HuH-7.5 (cell line): ENCODE data around the gene OR8K3.

Experiments used
- DNase-seq: peaks from one replicate; pipeline ENCODE4 v3.0.0; 2011; ENCODE audit warnings: low spot score

The OR8K3 gene

GRCh38 chr11:56314844-56315243 is at the start of gene OR8K3:
Gene OR8K3, plus strand, starts transcription at chr11:56315144. Its CDS starts 3,163 bp downstream, at chr11:56318307.
- no peak for DNase-seq

DNA sequence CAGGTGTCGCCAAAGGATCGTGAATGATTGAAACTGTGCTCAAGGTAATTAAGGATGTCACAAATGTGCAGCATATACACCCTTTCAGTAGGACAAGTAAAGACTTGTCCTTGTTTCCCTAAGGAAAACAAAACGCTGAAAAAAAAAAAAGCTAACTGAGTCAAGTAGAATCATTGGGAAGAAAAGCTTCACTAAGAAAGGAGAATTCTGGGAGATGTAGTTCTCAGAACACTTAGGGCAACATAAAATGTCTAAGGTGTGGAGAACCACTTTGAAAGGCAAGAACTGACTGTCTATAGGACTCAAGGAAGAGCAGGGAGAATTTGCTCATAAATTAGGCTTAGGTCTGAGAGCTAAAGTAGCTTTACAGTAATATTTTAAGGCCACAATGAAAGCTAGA is 43.9 kb upstream of the OR8K3 start:
- no peak for DNase-seq

DNA sequence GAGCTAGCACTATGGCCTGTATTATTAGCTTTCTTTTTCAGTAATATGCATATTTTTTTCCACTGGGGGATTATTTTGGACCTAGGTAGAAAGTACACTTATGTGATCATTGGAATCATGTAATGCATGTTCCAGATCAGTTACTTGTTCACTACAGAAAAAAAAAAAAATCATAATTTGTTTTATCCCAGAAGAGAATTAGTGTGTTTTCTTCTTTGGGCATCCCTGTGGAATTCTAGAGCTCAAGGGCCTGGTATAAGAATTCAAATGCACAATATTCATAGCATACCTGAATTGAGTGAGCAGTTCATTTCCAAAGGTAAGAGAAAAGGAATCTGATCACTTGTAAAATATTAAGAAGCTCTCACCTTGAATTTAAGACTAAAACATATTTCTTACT is 41.1 kb upstream of the OR8K3 start, which contains the start of gene OR5T1:
Gene OR5T1 (plus strand): TSS at position 301 of the 400 bp plus-strand sequence. CDS start 1,485 bp downstream, outside the sequence.
- DNase-seq = no peak

DNA sequence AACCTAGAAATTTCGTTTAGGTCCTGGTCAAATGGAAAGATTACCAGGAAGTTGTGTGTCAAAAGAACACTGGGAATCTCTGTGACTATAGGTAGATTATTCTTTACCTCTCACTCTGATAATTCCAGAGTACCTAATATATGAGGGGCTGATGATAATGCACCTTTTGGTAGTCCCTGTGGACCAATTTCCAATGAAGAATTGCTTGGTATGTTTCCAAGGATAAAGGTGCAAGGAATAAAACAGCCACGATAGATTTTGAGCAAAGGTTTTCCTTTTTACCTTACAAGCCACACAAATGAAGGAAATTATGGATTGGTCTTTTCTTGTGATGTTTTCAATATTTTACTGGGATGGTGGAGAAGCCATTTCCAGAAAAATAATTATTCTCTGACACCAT is 22.8 kb upstream of the OR8K3 start, which contains the start of gene OR8H1:
Gene OR8H1 (minus strand): TSS at position 101 of the 400 bp plus-strand sequence. CDS start 1,192 bp downstream, outside the sequence.
- DNase-seq = no peak

GRCh38 chr11:56296898-56297297 is 18.0 kb upstream of the OR8K3 start:
- no peak for DNase-seq

DNA sequence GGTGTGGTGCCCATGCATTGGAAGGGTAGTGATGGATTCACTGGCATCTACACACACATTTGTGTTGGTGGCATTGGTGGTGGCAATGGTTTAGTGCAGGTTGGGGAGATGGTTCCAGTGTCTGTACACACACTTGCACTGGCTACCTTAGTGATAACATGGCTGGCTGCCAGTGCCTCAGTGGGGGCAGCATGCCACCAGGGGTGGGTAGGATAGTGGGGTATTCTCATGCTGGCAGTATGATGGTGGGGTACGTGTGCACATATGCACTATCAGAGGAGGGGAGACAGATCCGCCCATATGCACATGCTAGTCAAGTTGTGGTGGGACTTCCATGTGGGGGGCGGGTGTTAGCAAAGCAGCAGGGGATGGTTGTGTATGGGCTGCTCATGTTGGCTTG is 7.1 kb upstream of the OR8K3 start:
- no peak for DNase-seq

GRCh38 chr11:56331861-56332491 is 17.0 kb downstream of the OR8K3 start:
- DNase-seq = no peak

DNA sequence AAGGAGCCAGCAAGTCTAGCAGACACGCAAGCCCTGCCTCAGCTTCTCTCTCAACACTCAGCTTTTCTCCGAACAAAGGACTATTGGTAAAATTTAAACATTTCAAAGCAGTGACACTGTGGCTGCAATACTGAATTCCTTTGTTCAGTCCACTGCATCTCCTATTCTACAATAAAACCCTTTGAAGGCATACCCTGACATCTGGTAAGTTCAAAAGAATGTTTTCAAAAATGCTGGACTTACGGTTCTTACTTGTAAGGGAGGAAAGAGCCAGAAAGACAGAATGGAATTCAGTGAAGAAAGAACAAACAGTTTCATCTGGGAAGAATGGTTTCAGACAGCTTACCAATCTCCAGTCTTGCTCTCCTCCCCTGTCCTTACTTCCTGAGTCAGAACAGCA is 18.2 kb downstream of the OR8K3 start:
- no peak for DNase-seq

DNA sequence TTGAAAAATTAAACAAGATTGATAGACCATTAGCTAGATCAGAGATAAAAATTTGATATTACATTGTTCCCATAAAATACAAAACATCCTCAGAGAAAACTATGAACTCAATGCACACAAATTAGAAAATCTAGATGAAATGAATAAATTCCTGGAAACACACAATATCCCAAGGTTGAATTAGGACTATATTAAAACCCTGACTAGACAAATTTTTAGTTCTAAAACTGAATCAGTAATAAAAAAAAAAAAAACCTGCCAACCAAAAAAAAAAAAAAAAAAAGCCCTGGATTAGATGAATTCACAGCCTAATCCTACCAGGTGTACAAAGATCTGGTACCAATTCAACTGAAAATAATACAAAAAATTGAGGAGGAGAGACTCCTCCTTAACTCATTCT is 25.3 kb downstream of the OR8K3 start:
- no peak for DNase-seq

DNA sequence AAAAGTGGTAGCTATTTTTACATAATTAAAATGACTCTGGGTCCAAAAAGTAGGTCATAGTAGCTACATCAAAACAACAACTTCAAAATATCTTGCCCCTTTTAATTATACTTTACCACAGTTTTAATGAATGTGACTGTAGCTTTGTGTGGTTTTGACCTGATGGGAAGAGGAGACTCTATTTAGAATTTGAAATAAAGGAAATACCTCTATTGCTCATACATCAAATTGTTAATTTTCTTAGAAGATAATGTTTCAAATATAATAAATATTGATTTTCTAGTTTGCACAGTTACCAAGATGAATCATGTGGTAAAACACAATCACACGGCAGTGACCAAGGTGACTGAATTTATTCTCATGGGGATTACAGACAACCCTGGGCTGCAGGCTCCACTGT is 30.8 kb downstream of the OR8K3 start, which contains the start of gene OR8K1:
Gene OR8K1 (plus strand): TSS at position 301 of the 400 bp plus-strand sequence. CDS start 0 bp downstream, at position 301.
- no peak for DNase-seq

- no peak for DNase-seq
Measured at GRCh38 chr11:56353991-56354390, 39.0 kb downstream of the OR8K3 start, which contains the start of gene OR8J1. Gene OR8J1, plus strand, starts transcription at chr11:56354291. Its CDS starts 5,956 bp downstream, at chr11:56360247.
